ENCODE data around the gene CDH22.

The CDH22 gene

GRCh38 chr20:46275091-46275490, 33.2 kb downstream of the CDH22 start:
- H3K4me1 ChIP-seq (ENCODE audit: insufficient read depth, low read length) = 0 out of 2 replicates have a peak, but pooled peaks cover 5% of the 10 kb centered on the region
- no peaks in the 10 kb centered on the region for H3K9me3 ChIP-seq (ENCODE audit: insufficient read depth, low read depth, low read length)
- 88% methylated on average over 4 of the region's 4 CpGs for WGBS
- no peaks in the 10 kb centered on the region for H3K27me3 ChIP-seq (ENCODE audit: insufficient read depth, low read length)
- no peak overlapping the region for H3K4me3 ChIP-seq (ENCODE audit: low read length)
- H3K9ac ChIP-seq (ENCODE audit: low read depth, low read length) = no peak overlapping the region
- H3K27ac ChIP-seq (ENCODE audit: low read depth, low read length) = no peak overlapping the region
- no peaks in the 10 kb centered on the region for H3K36me3 ChIP-seq (ENCODE audit: insufficient read depth, low read length)

- H3K4me3 ChIP-seq (ENCODE audit: low read length) = no peak overlapping the region
- H3K27me3 ChIP-seq (ENCODE audit: insufficient read depth, low read length) = no peaks in the 10 kb centered on the region
- H3K9ac ChIP-seq (ENCODE audit: low read depth, low read length) = no peak overlapping the region
- no peak overlapping the region for H3K27ac ChIP-seq (ENCODE audit: low read depth, low read length)
- 35% methylated on average over 2 of the region's 2 CpGs for WGBS
- 0 out of 2 replicates have a peak, but pooled peaks cover 5% of the 10 kb centered on the region for H3K4me1 ChIP-seq (ENCODE audit: insufficient read depth, low read length)
- H3K9me3 ChIP-seq (ENCODE audit: insufficient read depth, low read depth, low read length) = no peaks in the 10 kb centered on the region
- H3K36me3 ChIP-seq (ENCODE audit: insufficient read depth, low read length) = no peaks in the 10 kb centered on the region
Observed at GRCh38 chr20:46273717-46274116, 34.6 kb downstream of the CDH22 start.

GRCh38 chr20:46272389-46273047, 35.8 kb downstream of the CDH22 start:
- Histone ChIP-seq H3K36me3 (ENCODE audit: insufficient read depth, low read length) (no peaks in the 10 kb centered on the region), H3K27me3 (ENCODE audit: insufficient read depth, low read length) (no peaks in the 10 kb centered on the region), H3K9ac (ENCODE audit: low read depth, low read length) (no peak overlapping the region), H3K27ac (ENCODE audit: low read depth, low read length) (no peak overlapping the region), H3K4me3 (ENCODE audit: low read length) (no peak overlapping the region), H3K4me1 (ENCODE audit: insufficient read depth, low read length) (0 out of 2 replicates have a peak, but pooled peaks cover 5% of the 10 kb centered on the region), H3K9me3 (ENCODE audit: insufficient read depth, low read depth, low read length) (no peaks in the 10 kb centered on the region)
- WGBS = 90% methylated on average over 1 of the region's 1 CpG

GRCh38 chr20:46270977-46271744, 37.1 kb downstream of the CDH22 start:
- Histone ChIP-seq H3K36me3 (ENCODE audit: insufficient read depth, low read length) (no peaks in the 10 kb centered on the region), H3K4me1 (ENCODE audit: insufficient read depth, low read length) (0 out of 2 replicates have a peak, but pooled peaks cover 5% of the 10 kb centered on the region), H3K9me3 (ENCODE audit: insufficient read depth, low read depth, low read length) (no peaks in the 10 kb centered on the region), H3K9ac (ENCODE audit: low read depth, low read length) (no peak overlapping the region), H3K27ac (ENCODE audit: low read depth, low read length) (no peak overlapping the region), H3K4me3 (ENCODE audit: low read length) (no peak overlapping the region), H3K27me3 (ENCODE audit: insufficient read depth, low read length) (no peaks in the 10 kb centered on the region)
- WGBS = 80% methylated on average over 2 of the region's 2 CpGs

- WGBS = 87% methylated on average over 7 of the region's 7 CpGs
- H3K27me3 ChIP-seq (ENCODE audit: insufficient read depth, low read length) = no peaks in the 10 kb centered on the region
- H3K36me3 ChIP-seq (ENCODE audit: insufficient read depth, low read length) = no peaks in the 10 kb centered on the region
- no peak overlapping the region for H3K9ac ChIP-seq (ENCODE audit: low read depth, low read length)
- no peaks in the 10 kb centered on the region for H3K9me3 ChIP-seq (ENCODE audit: insufficient read depth, low read depth, low read length)
- H3K27ac ChIP-seq (ENCODE audit: low read depth, low read length) = no peak overlapping the region
- 0 out of 2 replicates have a peak, but pooled peaks cover 5% of the 10 kb centered on the region for H3K4me1 ChIP-seq (ENCODE audit: insufficient read depth, low read length)
- no peak overlapping the region for H3K4me3 ChIP-seq (ENCODE audit: low read length)
Observed at GRCh38 chr20:46269372-46269771, 38.9 kb downstream of the CDH22 start.

- H3K4me1 ChIP-seq (ENCODE audit: insufficient read depth, low read length) = 0 out of 2 replicates have a peak, but pooled peaks cover under 1% of the 10 kb centered on the region
Observed at GRCh38 chr20:46268662-46269061, 39.6 kb downstream of the CDH22 start.

GRCh38 chr20:46268131-46268614, 40.1 kb downstream of the CDH22 start:
- no peaks in the 10 kb centered on the region for H3K4me1 ChIP-seq (ENCODE audit: insufficient read depth, low read length)
- H3K36me3 ChIP-seq (ENCODE audit: insufficient read depth, low read length) = no peaks in the 10 kb centered on the region
- no peak overlapping the region for H3K9ac ChIP-seq (ENCODE audit: low read depth, low read length)
- no peak overlapping the region for H3K27ac ChIP-seq (ENCODE audit: low read depth, low read length)
- H3K27me3 ChIP-seq (ENCODE audit: insufficient read depth, low read length) = no peaks in the 10 kb centered on the region
- H3K4me3 ChIP-seq (ENCODE audit: low read length) = no peak overlapping the region
- WGBS = 50% methylated on average over 19 of the region's 19 CpGs
- no peaks in the 10 kb centered on the region for H3K9me3 ChIP-seq (ENCODE audit: insufficient read depth, low read depth, low read length)

More at GRCh38 chr20:46268662-46269061, 39.6 kb downstream of the CDH22 start:
- Histone ChIP-seq H3K27ac (ENCODE audit: low read depth, low read length) (no peak overlapping the region), H3K4me3 (ENCODE audit: low read length) (no peak overlapping the region), H3K9ac (ENCODE audit: low read depth, low read length) (no peak overlapping the region), H3K27me3 (ENCODE audit: insufficient read depth, low read length) (no peaks in the 10 kb centered on the region), H3K36me3 (ENCODE audit: insufficient read depth, low read length) (no peaks in the 10 kb centered on the region), H3K9me3 (ENCODE audit: insufficient read depth, low read depth, low read length) (no peaks in the 10 kb centered on the region)
- WGBS = 84% methylated on average over 2 of the region's 3 CpGs

GRCh38 chr20:46267108-46268105, 40.9 kb downstream of the CDH22 start:
- no peaks in the 10 kb centered on the region for H3K4me1 ChIP-seq (ENCODE audit: insufficient read depth, low read length)
- H3K36me3 ChIP-seq (ENCODE audit: insufficient read depth, low read length) = no peaks in the 10 kb centered on the region
- H3K27me3 ChIP-seq (ENCODE audit: insufficient read depth, low read length) = no peaks in the 10 kb centered on the region
- no peak overlapping the region for H3K27ac ChIP-seq (ENCODE audit: low read depth, low read length)
- no peaks in the 10 kb centered on the region for H3K9me3 ChIP-seq (ENCODE audit: insufficient read depth, low read depth, low read length)
- 74% methylated on average over 11 of the region's 11 CpGs for WGBS
- H3K4me3 ChIP-seq (ENCODE audit: low read length) = no peak overlapping the region
- no peak overlapping the region for H3K9ac ChIP-seq (ENCODE audit: low read depth, low read length)

GRCh38 chr20:46265539-46265938, 42.8 kb downstream of the CDH22 start:
- Histone ChIP-seq H3K27ac (ENCODE audit: low read depth, low read length) (no peak overlapping the region), H3K27me3 (ENCODE audit: insufficient read depth, low read length) (no peaks in the 10 kb centered on the region), H3K36me3 (ENCODE audit: insufficient read depth, low read length) (no peaks in the 10 kb centered on the region)

GRCh38 chr20:46264391-46265266, 43.7 kb downstream of the CDH22 start:
- 85% methylated on average over 26 of the region's 26 CpGs for WGBS
- H3K36me3 ChIP-seq (ENCODE audit: insufficient read depth, low read length) = no peaks in the 10 kb centered on the region
- no peaks in the 10 kb centered on the region for H3K9me3 ChIP-seq (ENCODE audit: insufficient read depth, low read depth, low read length)
- no peak overlapping the region for H3K9ac ChIP-seq (ENCODE audit: low read depth, low read length)
- H3K4me1 ChIP-seq (ENCODE audit: insufficient read depth, low read length) = no peaks in the 10 kb centered on the region
- no peak overlapping the region for H3K4me3 ChIP-seq (ENCODE audit: low read length)
- H3K27me3 ChIP-seq (ENCODE audit: insufficient read depth, low read length) = no peaks in the 10 kb centered on the region
- H3K27ac ChIP-seq (ENCODE audit: low read depth, low read length) = no peak overlapping the region

More at GRCh38 chr20:46265539-46265938, 42.8 kb downstream of the CDH22 start:
- H3K9me3 ChIP-seq (ENCODE audit: insufficient read depth, low read depth, low read length) = no peaks in the 10 kb centered on the region
- no peak overlapping the region for H3K9ac ChIP-seq (ENCODE audit: low read depth, low read length)
- H3K4me1 ChIP-seq (ENCODE audit: insufficient read depth, low read length) = no peaks in the 10 kb centered on the region
- no peak overlapping the region for H3K4me3 ChIP-seq (ENCODE audit: low read length)
- WGBS = 97% methylated on average over 2 of the region's 2 CpGs

Data from HUES64 (cell line).